ENCODE results near the gene SLC4A7. TPM values are rescaled to one million over a fixed set of nuclear protein-coding genes. Genes with fewer than 3 reads are reported as not detected.
A peak's percentile ranks its signal among the peaks of the same experiment; 100 is the strongest.

The SLC4A7 gene
- total and polyA plus RNA-seq, 2 experiments from 2014 or later, result 25.5 to 73.4 TPM

GRCh38 chr3:27354588-27355203 lies 129.5 kb downstream of the SLC4A7 start:
- H4K20me1 ChIP-seq (ENCODE audit: insufficient read depth), result no peaks in the 10 kb centered on the region
- in situ Hi-C loops (cut with MboI), result no loop called here
- no peak for DNase-seq
- no peaks in the 10 kb centered on the region for H3K27me3 ChIP-seq (replicated peaks; ENCODE audit: insufficient read depth)
- H3K9me3 ChIP-seq (ENCODE audit: low read depth), result no peaks in the 10 kb centered on the region
- no peak overlapping the region for H3K9ac ChIP-seq
- no peak overlapping the region for H3K27ac ChIP-seq
- 63 to 70% methylated on average over 4 of the region's 4 CpGs for WGBS, 2 experiments (ENCODE audit: low coverage in 1 of 2, low lambda C conversion rate in 2 of 2, missing lambda C conversion rate in 2 of 2)
- no peaks in the 10 kb centered on the region; the same call in 1 of the 2 replicates for H3K36me3 ChIP-seq (ENCODE audit: low read depth)
- TF ChIP-seq EZH2phosphoT487 (IDR thresholded peaks at IDR 0.05; ENCODE audit: insufficient read depth, low read depth) (no peak), EZH2 (IDR thresholded peaks at IDR 0.05; ENCODE audit: insufficient read depth, poor library complexity, severe bottlenecking) (no peak)
- peaks cover 21% of the 10 kb centered on the region for H3K4me1 ChIP-seq (ENCODE audit: insufficient read depth)
- no peak overlapping the region for H2AFZ ChIP-seq
- H3K79me2 ChIP-seq (ENCODE audit: insufficient read depth), result no peaks in the 10 kb centered on the region
- no peak overlapping the region for H3K4me3 ChIP-seq
- peaks cover 42% of the 10 kb centered on the region for H3F3A ChIP-seq (ENCODE audit: insufficient read depth)
- no peaks in the 10 kb centered on the region for H3K9me2 ChIP-seq (ENCODE audit: insufficient read depth)
- no peak overlapping the region for H3K4me2 ChIP-seq (ENCODE audit: unreplicated experiment)

DNA sequence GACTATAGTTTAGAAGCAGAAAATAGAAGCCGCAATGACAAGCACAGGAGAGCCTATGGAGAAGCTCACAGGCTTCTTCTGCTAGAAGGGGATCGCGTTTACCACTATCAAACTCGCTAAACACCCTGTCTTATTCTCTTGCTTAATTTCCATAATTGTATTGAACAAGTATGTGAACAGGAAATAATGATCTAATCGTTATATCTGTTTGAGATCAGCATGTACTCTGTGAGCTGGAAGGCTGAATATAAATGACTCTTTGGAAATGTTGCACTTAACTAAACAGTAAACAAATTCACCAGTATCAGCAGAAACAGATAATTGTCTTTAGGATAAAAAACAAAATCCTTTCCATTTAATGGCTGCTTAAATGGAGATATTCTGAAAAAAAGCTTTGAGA lies 130.0 kb downstream of the SLC4A7 start:
- peaks cover 21% of the 10 kb centered on the region for H3K4me1 ChIP-seq (ENCODE audit: insufficient read depth)
- no peaks in the 10 kb centered on the region for H3K9me2 ChIP-seq (ENCODE audit: insufficient read depth)
- TF ChIP-seq EZH2 (IDR thresholded peaks at IDR 0.05; ENCODE audit: insufficient read depth, poor library complexity, severe bottlenecking), result no peak
- TF ChIP-seq EZH2phosphoT487 (IDR thresholded peaks at IDR 0.05; ENCODE audit: insufficient read depth, low read depth), result no peak
- 63 to 68% methylated on average over 5 of the region's 5 CpGs for WGBS, 2 experiments (ENCODE audit: low coverage in 1 of 2, low lambda C conversion rate in 2 of 2, missing lambda C conversion rate in 2 of 2)
- no peaks in the 10 kb centered on the region; the same call in 1 of the 2 replicates for H3K36me3 ChIP-seq (ENCODE audit: low read depth)
- in situ Hi-C loops (cut with MboI), result no loop called here
- H3K9me3 ChIP-seq (ENCODE audit: low read depth), result no peaks in the 10 kb centered on the region
- H3K27ac ChIP-seq, result no peak overlapping the region
- no peaks in the 10 kb centered on the region for H3K79me2 ChIP-seq (ENCODE audit: insufficient read depth)
- H3K9ac ChIP-seq, result no peak overlapping the region
- no peaks in the 10 kb centered on the region for H4K20me1 ChIP-seq (ENCODE audit: insufficient read depth)
- no peak overlapping the region for H3K4me2 ChIP-seq (ENCODE audit: unreplicated experiment)
- H3K4me3 ChIP-seq, result no peak overlapping the region
- no peak overlapping the region for H2AFZ ChIP-seq
- no peak for DNase-seq
- peaks cover 39% of the 10 kb centered on the region; the same call in 1 of the 2 replicates for H3F3A ChIP-seq (ENCODE audit: insufficient read depth)
- no peaks in the 10 kb centered on the region for H3K27me3 ChIP-seq (replicated peaks; ENCODE audit: insufficient read depth)

GRCh38 chr3:27353221-27353620 lies 131.0 kb downstream of the SLC4A7 start:
- Histone ChIP-seq H3K4me3 (no peak overlapping the region), H3K4me2 (ENCODE audit: unreplicated experiment) (peak overlapping the region; percentile 19), H4K20me1 (ENCODE audit: insufficient read depth) (no peaks in the 10 kb centered on the region), H3K9ac (no peak overlapping the region), H3K36me3 (ENCODE audit: low read depth) (no peaks in the 10 kb centered on the region; the same call in 1 of the 2 replicates), H3K27me3 (replicated peaks; ENCODE audit: insufficient read depth) (no peaks in the 10 kb centered on the region), H3F3A (ENCODE audit: insufficient read depth) (peaks cover 31% of the 10 kb centered on the region; the same call in 1 of the 2 replicates), H3K4me1 (ENCODE audit: insufficient read depth) (peaks cover 21% of the 10 kb centered on the region), H2AFZ (no peak overlapping the region), H3K9me2 (ENCODE audit: insufficient read depth) (no peaks in the 10 kb centered on the region), H3K27ac (no peak overlapping the region), H3K9me3 (ENCODE audit: low read depth) (no peaks in the 10 kb centered on the region), H3K79me2 (ENCODE audit: insufficient read depth) (no peaks in the 10 kb centered on the region)
- in situ Hi-C loops (cut with MboI), result no loop called here
- WGBS, 2 experiments (ENCODE audit: low coverage in 1 of 2, low lambda C conversion rate in 2 of 2, missing lambda C conversion rate in 2 of 2), result 8 to 11% methylated on average over 1 of the region's 1 CpG
- TF ChIP-seq EZH2 (IDR thresholded peaks at IDR 0.05; ENCODE audit: insufficient read depth, poor library complexity, severe bottlenecking) (no peak), EZH2phosphoT487 (IDR thresholded peaks at IDR 0.05; ENCODE audit: insufficient read depth, low read depth) (no peak)
- DNase-seq, result peak; percentile 48

- Histone ChIP-seq H3K27ac (no peak overlapping the region), H3K9ac (no peak overlapping the region), H3K9me3 (ENCODE audit: low read depth) (no peaks in the 10 kb centered on the region), H3K27me3 (replicated peaks; ENCODE audit: insufficient read depth) (no peaks in the 10 kb centered on the region), H3K4me1 (ENCODE audit: insufficient read depth) (peaks cover 21% of the 10 kb centered on the region), H3F3A (ENCODE audit: insufficient read depth) (peaks cover 25% of the 10 kb centered on the region; the same call in 1 of the 2 replicates), H3K79me2 (ENCODE audit: insufficient read depth) (no peaks in the 10 kb centered on the region), H3K4me3 (no peak overlapping the region), H2AFZ (no peak overlapping the region), H3K4me2 (ENCODE audit: unreplicated experiment) (no peak overlapping the region), H4K20me1 (ENCODE audit: insufficient read depth) (no peaks in the 10 kb centered on the region), H3K36me3 (ENCODE audit: low read depth) (no peaks in the 10 kb centered on the region; the same call in 1 of the 2 replicates), H3K9me2 (ENCODE audit: insufficient read depth) (no peaks in the 10 kb centered on the region)
- 76 to 83% methylated on average over 3 of the region's 3 CpGs for WGBS, 2 experiments (ENCODE audit: low coverage in 1 of 2, low lambda C conversion rate in 2 of 2, missing lambda C conversion rate in 2 of 2)
- no peak for DNase-seq
- TF ChIP-seq EZH2phosphoT487 (IDR thresholded peaks at IDR 0.05; ENCODE audit: insufficient read depth, low read depth) (no peak), EZH2 (IDR thresholded peaks at IDR 0.05; ENCODE audit: insufficient read depth, poor library complexity, severe bottlenecking) (no peak)
- in situ Hi-C loops (cut with MboI), result no loop called here
These were observed 132.1 kb downstream of the SLC4A7 start for GRCh38 chr3:27352047-27352446.
